GM21423 (cell line): Measurements from ENCODE around the gene MPHOSPH8.
A peak's percentile ranks its signal among the peaks of the same experiment; 100 is the strongest.

ENCODE experiments used
- ATAC-seq: cut with Tn5 transposase; IDR thresholded peaks from one replicate; pipeline ENCODE4 v1.9.1; 2021; ENCODE audit warnings: mild to moderate bottlenecking, moderate library complexity; ENCODE audit not compliant: unreplicated experiment

Gene MPHOSPH8, protein sequence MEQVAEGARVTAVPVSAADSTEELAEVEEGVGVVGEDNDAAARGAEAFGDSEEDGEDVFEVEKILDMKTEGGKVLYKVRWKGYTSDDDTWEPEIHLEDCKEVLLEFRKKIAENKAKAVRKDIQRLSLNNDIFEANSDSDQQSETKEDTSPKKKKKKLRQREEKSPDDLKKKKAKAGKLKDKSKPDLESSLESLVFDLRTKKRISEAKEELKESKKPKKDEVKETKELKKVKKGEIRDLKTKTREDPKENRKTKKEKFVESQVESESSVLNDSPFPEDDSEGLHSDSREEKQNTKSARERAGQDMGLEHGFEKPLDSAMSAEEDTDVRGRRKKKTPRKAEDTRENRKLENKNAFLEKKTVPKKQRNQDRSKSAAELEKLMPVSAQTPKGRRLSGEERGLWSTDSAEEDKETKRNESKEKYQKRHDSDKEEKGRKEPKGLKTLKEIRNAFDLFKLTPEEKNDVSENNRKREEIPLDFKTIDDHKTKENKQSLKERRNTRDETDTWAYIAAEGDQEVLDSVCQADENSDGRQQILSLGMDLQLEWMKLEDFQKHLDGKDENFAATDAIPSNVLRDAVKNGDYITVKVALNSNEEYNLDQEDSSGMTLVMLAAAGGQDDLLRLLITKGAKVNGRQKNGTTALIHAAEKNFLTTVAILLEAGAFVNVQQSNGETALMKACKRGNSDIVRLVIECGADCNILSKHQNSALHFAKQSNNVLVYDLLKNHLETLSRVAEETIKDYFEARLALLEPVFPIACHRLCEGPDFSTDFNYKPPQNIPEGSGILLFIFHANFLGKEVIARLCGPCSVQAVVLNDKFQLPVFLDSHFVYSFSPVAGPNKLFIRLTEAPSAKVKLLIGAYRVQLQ

DNA sequence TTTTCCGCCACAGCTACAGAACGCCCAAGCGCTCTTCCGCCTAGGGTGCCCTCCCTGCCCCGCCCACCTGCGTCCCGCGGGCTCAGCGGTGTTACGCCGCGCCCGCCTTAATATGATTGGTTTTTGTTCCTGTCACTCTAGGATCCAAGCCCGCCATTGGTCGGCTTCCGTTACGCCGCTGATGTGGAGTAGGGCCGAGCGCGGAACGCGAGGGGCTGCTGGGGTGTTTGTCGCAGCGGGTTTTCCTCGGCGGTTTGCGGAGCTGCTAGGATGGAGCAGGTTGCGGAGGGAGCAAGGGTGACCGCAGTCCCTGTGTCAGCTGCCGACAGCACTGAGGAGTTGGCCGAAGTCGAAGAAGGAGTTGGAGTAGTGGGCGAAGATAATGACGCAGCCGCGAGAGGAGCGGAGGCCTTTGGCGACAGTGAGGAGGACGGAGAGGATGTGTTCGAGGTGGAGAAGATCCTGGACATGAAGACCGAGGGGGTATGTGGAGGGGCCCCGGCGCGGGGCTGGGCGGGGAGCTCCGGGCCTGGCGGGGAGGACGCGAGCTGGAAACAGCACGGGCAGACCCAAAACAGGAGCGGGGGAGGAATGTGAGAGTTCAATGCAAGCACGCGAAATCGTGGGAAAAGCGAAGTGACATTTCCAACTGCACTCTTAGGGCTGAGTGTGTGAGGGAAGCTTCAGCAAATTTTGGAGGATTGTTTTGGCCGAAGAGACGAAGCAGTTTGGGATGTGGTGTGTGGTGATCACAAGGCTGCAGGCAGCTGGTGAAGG is at the start of gene MPHOSPH8:
Gene MPHOSPH8, plus strand, starts transcription at position 181 of the 777 bp plus-strand sequence. Its CDS starts 90 bp downstream, at position 271.
- ATAC-seq, result peak; percentile 99

DNA sequence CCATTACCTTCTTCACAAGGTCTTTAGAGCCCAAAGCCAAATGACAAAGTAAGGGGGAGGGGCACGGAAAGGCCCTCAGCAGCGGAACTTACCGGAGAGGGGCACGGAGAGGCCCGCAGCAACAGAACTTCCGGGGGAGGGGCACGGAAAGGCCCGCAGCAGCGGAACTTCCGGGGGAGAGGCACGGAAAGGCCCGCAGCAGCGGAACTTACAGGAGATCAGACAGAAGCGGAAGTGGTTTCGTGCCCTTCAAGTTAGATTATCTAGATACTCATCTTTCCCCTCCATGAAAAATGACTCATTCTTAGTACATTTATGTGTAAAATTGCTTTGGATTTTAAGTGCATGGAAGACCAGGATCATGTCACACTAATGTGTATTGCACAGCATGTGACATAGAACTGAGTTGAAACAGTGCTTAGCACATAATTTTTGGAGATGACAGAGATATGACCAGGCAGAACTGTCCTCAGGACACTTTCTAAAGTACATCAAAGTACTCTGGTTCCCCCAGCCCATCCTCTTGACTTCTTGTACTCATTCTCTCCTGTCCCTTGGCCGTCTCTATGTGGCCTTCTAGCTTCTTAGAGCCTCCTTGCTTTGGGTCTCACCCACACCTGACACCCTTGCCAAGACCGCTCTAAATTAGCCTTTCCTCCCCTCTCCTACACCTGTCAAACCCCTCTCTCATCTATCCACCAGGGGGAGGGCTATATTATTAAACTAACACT is 46.4 kb upstream of the MPHOSPH8 start:
- ATAC-seq, result peak; percentile 76

DNA sequence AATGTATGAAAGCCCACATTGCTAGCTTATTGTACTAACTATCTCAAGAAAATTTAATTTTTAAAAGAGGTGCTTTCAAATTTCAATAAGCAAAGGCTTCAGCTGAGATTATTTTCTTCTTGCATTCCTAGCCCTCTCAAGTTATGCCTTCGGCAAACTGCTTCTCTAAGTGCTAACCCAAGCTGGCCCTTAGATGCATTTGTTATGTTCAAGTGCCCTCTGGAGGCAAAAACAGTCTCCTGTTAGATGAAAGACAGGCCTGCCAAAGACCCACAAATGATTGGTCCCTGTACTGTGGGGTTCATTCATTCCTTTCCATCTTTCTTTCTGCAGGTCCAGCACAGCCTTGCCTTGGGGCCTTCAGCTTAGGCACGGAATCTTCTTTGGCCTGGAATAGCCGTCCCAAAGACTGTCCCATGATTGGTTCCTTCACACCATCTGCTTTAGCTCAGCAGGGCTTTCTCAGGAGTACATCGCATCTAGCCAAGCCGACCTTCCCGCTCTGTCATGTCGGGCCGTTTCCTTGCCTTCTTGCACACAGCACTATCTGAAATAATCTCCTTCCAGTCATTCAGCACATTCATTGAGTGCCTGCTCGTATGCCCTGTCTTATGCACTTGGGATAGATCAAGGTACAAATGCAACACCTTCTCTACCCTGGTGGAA is 45.7 kb upstream of the MPHOSPH8 start:
- ATAC-seq, result peak; percentile 67

DNA sequence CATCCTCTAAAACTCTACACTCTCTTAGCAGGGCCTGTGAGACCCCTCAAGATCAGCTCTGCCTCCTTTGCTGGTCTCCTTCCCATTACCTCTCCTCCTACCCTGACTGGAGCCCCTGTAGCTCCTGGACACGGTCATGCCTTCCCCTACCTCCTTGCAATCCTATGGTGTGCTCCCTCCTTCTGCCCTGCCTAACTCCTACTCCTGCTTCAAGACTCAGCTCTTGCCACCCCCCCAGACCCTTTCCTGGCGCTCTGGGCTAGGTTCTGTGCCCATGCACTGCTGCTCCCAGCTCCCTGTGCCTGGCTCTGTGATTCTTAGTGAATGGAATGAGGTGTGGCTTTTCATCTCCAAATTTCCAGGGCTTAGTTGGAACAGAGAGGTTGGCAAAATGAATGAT is 44.1 kb upstream of the MPHOSPH8 start:
- no peak for ATAC-seq

DNA sequence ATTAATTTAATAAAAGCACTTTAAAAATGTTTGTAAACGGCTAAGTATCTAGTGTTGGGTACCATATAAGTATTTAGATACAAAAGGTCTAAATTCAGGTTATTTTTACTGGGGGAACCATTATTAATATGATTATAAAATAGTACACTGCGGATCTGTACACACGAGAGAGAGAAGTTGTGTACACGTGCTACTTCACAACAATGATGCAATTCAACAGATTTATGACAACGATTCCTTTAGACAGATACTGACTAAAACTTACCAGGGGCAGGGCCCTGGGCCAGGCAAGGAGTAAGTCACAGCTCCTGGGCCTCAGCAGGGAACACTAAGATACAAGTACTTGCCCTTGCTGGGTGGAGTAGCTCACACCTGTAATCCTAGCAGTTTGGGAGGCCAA is 43.0 kb upstream of the MPHOSPH8 start:
- ATAC-seq, result no peak

DNA sequence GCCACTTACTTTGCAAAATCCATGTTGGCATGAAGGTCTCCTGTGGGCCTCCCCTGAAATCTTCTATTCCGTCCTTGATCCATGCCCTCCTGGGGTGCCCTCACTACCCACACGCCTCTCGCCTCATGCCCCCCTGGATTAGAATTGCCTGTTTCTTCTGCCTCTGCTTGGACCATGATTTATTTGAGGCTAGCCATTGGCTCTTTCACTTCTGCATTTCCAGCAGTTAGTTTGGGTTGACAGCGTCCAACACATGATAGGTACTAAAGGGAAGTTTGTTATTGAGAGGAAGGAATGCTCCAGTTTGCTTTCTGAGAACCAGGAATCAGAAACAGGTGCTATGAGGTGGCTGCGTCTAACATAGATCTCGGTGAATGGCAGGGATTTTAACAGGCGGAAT is 41.6 kb upstream of the MPHOSPH8 start:
- ATAC-seq, result no peak

DNA sequence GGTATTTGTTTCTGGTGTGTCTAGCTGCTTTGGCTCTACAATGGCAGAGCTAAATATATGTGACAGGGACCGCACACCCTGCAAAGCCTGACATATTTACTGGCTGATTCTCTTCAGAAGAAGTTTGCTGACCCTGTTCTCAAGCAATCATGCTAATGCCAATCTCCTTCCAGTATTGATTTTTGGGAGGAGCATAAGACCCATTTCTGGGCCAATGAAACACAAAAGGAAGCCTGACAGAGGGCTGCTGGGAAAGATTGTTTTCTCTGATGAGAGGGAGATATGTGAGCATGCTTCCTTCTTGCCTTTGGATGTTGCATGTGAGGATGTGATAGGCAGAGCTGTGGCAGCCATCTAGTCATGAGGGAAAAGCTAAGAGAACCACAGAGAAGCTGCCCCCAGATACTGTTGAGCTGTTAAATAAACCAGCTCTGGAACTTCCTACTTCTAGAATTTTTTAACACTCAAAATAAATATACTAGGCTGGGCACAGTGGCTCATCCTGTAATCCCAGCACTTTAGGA is 40.7 kb upstream of the MPHOSPH8 start:
- ATAC-seq, result no peak

DNA sequence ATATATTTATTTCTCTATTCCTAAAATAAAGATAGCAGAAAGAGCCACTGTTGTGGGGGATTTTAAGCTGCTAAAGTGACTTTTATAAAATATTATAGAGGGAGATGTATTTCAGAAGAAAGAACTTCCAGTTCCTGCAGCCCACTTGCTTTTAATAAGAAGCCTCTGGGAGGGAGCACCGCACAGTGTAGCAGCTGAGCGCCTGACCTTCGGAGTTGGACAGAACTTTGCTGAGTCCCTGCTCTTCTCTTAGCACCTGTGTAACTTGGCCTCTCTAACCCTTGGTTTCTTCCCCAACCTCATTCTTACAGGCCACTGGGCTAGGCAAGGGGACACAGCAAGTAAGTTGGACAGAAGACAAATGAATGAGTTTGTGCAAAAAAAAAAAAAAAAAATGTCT is 37.4 kb upstream of the MPHOSPH8 start:
- no peak for ATAC-seq

DNA sequence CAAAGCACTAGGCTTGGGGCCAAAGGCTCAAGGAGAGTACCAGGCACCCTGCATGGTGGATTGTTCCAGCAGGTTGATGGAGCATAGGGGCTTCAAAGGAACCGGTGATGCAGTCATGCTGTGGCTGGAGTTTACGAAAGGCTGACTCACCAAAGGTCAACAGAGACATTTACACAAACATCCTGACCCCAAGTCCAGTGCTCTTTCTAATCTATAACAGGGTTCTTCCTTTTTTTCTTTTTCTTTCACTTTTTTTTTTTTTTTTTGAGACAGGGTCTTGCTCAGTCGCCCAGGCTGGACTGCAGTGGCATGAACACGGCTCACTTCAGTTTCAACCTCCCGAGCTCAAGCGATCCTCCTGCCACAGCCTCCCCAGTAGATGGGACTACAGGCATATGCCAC is 36.5 kb upstream of the MPHOSPH8 start:
- ATAC-seq, result no peak

DNA sequence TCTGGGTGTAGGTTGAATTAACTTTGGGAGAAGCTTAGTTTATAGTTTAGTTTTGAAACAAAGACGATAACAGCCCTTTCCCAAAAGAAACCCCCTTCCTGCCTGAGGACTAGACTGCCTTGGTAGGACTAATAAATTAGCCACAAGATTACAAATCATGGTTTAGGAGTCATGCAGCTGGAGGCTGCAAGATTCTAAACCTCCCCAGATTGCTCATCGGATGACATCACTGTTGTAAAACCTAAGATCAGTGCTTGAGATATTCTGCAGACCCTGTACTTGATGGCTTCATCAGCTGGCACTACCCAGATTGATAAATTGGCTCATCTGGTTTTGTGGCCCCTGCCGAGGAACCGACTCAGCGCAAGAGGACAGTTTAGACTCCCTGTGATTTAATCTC is 35.9 kb upstream of the MPHOSPH8 start:
- no peak for ATAC-seq

DNA sequence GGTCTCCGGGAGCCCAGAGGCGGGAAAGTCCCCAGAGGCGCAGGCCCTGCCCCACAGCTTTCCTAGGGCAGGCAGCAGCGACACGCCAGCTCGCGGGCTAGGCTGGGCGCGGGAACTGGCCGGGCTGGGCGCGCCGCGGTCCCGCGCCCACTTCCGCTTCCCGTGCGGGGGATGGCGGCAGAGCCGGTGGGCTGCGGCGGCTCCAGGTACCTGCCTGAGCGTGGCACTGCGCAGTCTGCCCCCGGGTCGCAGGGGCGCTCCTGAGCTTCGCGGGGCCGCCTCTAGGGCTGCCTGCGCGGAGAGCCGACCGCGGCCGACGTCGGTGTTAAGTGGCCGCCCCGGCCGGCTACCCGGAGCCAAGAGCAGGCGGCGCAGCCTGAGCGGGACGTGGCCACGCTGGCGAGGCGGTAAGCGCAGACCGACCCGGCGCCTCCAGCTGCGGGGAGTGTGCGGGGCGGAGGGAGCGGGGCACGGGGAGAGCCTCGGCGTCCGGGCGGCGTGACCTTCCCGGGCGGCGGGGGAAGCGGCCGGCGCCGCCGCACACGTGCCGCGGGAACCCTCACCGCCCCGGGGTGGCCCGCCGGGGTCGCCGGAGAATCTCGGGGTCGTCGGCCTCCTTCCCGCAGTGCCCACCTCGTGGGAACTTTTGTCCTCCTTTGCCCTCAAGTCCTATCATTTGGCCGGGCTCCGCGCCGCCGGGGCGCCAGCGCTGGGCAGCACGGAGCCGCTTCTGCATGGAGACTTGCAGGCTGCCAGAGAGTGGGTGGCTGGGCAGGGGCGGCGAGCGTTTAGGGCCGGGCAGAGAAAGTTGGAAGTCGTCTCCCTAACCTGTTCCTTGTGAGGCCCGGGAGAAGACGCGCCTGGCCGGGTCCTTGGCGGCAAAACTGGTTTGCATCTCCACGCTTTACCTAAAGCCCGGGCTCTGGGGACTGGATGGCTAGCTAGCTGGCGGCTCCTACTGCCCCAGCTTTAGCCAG is 31.4 kb upstream of the MPHOSPH8 start:
- peak; percentile 85 for ATAC-seq

DNA sequence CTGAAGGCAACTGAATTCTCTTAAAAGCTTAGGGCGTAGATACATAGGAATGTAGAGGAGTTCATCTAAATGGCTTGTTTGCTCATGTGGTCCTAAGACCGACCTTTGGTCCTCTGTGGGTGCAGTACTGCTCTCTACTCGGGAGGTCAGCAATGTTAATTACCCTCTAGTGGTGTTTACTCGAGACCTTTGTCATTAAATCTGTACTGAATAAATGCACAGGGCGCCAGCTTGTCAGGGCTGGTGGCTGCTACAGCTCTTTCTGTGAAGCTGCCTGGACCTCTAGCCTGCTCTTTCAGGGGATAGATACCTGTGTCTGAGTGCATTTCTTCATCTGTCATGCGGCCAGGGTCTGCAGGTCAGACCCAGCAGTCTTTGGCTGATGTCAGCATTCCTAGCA is 29.2 kb upstream of the MPHOSPH8 start:
- no peak for ATAC-seq

DNA sequence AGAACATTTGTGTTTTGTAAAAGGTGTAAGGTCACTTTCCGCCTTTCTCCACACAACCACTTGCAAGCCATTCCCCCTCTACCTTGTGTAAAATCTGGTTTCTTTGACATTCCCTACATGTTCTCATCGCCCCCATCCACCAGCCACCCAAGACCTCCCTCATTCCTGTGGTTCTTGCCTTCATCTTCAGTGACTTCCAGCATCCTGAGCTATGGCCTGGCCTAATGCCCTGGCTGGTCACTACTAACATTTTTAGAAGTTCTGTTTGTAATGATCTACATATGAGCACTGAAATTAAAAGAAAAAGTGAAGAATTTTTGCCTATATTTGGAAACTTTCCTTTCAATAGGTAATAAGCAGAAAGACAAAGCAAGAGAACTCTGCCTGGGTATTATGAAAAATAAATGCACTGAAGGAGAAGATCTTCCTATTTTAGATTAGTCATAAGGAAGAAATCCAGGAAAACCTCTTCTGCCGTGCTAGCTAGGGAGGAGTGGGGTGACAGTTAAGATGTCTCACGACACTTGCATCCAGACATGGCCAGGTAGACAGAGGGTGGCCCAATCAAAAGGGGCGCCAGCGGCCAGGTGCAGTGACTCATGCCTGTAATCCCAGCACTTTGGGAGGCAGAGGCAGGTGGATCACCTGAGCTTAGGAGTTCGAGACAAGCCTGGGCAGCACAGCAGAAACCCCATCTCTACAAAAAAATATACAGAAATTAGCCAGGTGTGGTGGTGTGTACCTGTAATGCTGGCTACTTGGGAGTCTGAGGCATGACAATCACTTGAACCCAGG is 28.1 kb upstream of the MPHOSPH8 start:
- ATAC-seq, result no peak

DNA sequence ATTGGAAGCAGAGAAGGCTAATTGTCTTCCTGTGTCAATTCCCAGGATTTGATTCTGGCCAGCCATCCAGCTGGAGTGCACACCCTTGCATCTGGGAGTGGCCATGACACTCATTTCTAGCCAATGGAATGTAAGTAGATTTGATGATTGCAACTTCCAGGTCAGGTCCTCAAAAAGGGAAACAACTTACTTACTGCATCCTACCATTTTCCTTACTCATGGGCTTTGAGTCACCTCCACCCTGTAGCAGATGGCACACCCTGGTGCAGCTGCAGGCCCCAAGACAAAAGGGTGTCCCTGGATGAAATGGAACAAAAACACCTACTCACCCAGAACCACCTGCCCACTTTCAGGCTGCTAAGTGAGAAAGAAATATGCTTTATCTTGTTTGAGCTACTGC is 27.3 kb upstream of the MPHOSPH8 start:
- ATAC-seq, result no peak

DNA sequence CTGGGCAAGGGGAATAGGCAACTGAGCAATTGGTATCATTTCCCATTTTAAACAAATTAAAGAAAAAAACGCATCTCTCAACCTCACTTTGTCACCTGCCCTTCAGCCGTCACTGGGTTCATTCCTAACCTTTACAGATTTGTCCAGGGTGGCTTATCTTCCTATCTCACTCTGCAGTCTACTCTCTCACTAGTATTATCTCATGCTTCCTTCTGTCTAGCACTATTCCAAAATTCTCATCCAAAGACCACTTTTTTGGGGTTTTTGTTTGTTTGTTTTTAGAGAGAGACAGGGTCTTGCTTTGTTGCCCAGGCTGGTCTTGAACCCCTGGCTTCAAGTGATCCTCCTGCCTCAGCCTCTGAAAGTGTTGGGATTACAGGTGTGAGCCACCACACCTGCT is 26.7 kb upstream of the MPHOSPH8 start:
- no peak for ATAC-seq

DNA sequence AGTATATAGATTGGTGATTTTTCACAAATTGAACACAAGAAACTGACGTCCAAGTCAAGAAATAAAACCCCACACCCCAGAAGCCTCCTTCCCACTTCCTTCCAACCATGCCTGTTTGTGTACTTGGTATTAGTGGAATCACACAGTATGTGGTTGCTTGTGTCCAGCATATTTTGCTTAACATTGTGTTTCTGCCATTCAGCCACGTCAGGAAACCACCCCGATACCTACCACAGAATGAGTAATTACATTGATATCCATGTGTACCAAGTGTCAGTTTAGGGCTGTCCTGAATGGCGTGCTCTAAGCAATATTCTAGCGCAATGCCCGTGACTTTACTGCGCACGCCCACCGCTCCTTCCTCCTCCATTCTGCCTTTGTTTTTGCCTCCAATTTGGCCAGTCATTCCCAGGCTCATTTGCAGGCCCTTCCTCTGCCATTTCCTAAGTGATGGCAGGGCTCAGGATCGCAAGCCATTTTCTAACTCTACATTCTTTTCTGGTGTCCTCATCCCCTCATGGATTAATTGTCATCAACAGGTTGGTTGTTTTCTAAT is 25.9 kb upstream of the MPHOSPH8 start:
- no peak for ATAC-seq

DNA sequence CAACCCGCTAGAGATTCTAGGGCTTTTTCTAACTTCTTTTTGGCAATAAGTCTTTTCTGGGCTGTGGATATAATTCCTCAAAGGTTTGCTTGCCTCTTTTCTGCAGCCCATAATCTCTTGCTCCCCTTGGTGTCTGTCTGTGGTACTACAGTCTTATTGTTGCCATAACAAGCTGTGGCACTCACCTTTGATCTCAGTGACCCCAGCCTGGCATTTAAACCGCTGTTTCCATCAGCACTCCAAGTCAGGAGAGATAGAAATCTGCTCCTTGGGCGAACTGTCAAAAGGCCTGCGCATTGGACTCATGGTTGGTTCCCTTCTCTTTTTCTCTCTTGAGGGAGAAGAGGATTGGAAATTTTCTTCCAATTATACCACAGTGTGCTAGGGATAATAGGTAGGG is 14.5 kb upstream of the MPHOSPH8 start:
- ATAC-seq, result no peak

DNA sequence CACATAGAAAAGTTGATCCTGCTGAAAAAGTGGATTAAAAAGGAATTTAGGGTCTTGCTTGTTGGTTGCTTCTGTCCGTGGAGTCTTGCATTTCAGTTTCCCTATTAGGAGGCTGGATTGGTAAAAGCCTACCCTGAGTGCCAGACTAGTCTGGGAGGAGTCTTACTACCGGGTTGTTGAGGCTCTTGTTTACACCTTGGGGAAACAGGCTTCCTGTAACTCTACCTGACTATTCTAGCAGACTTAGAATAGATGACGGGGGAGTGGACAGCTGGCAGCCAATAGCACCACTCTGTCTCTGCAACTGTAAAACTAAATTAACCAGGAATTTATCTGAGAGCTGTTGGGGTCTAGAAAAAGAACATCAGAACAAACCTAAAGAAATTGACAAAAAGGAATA is 11.3 kb upstream of the MPHOSPH8 start:
- ATAC-seq, result no peak
